ENCODE results near the gene UBR4.

GRCh38 chr1:19164274-19165015 is 45.6 kb downstream of the UBR4 start:
- no peak for TF ChIP-seq CTCF (IDR thresholded peaks at IDR 0.05)
- no peak for TF ChIP-seq POLR2A (IDR thresholded peaks at IDR 0.05)

Measured in Peyer's patch (tissue), 4 donors.